CD4-positive, CD25-positive, alpha-beta regulatory T cell (primary cell): ENCODE data around the gene SEPTIN8. TPM values are rescaled to one million over a fixed set of nuclear protein-coding genes. Genes with fewer than 3 reads are reported as not detected.

ENCODE experiments used
- ATAC-seq, 2 donors: fragments of 150-1000 bp; cut with Tn5 transposase; one replicate each; pipeline ENCODE4 v1.10.0; 2021; ENCODE audit warnings: low read depth in 2 of 2, moderate number of reproducible peaks in 2 of 2, moderate library complexity in 1 of 2
- DNase-seq, 3 donors: peaks; one replicate each; pipeline versions ENCODE4 v3.0.0 to v3.0.0-alpha.2; 2012 to 2022; ENCODE audit warnings: mixed read lengths in 1 of 3
- H3K27ac ChIP-seq: one replicate; pipeline ENCODE4 v1.7.0; 2013; ENCODE audit warnings: mild to moderate bottlenecking, low read length; ENCODE audit not compliant: insufficient read depth, poor library complexity, severe bottlenecking
- H3K27me3 ChIP-seq: one replicate; pipeline ENCODE4 v1.7.0; 2013; ENCODE audit warnings: low read length; ENCODE audit not compliant: control insufficient read depth, insufficient read depth
- H3K36me3 ChIP-seq: one replicate; pipeline ENCODE4 v1.7.0; 2013; ENCODE audit warnings: mild to moderate bottlenecking, low read length, moderate library complexity; ENCODE audit not compliant: control insufficient read depth, insufficient read depth
- H3K4me1 ChIP-seq: 2 replicates; pipeline ENCODE4 v1.7.0; 2013; ENCODE audit warnings: mild to moderate bottlenecking, low read length; ENCODE audit not compliant: insufficient read depth, control insufficient read depth, poor library complexity, severe bottlenecking
- H3K4me3 ChIP-seq: one replicate; pipeline ENCODE4 v1.7.0; 2013; ENCODE audit warnings: low read depth, mild to moderate bottlenecking, low read length, moderate library complexity
- H3K9me3 ChIP-seq, 2 experiments: 1 replicate in 1 of 2; 2 replicates in 1 of 2; pipeline ENCODE4 v1.7.0; 2013; ENCODE audit warnings: low read length in 2 of 2, mild to moderate bottlenecking in 1 of 2, moderate library complexity in 1 of 2; ENCODE audit not compliant: control insufficient read depth in 2 of 2
- H3K27ac Mint-ChIP-seq, 3 donors: one replicate each; pipeline ENCODE4 v1.8.0; 2020 to 2022; ENCODE audit warnings: mild to moderate bottlenecking in 3 of 3, mixed read lengths in 3 of 3, moderate library complexity in 2 of 3
- H3K27me3 Mint-ChIP-seq: one replicate; pipeline ENCODE4 v1.8.0; 2022; ENCODE audit warnings: mild to moderate bottlenecking, mixed read lengths
- H3K36me3 Mint-ChIP-seq: one replicate; pipeline ENCODE4 v1.8.0; 2020; ENCODE audit warnings: mixed read lengths
- H3K4me1 Mint-ChIP-seq, 4 donors: one replicate each; pipeline ENCODE4 v1.8.0; 2020 to 2022; ENCODE audit warnings: mixed read lengths in 4 of 4, mild to moderate bottlenecking in 1 of 4
- H3K4me3 Mint-ChIP-seq, 4 donors: one replicate each; pipeline ENCODE4 v1.8.0; 2020 to 2022; ENCODE audit warnings: mild to moderate bottlenecking in 4 of 4, mixed read lengths in 4 of 4, moderate library complexity in 3 of 4
- H3K9me3 Mint-ChIP-seq, 7 donors: one replicate each; pipeline ENCODE4 v1.8.0; 2020 to 2022; ENCODE audit warnings: mixed read lengths in 7 of 7, mild to moderate bottlenecking in 3 of 7, moderate library complexity in 2 of 7
- polyA plus RNA-seq, 4 donors: library from polyadenylated mRNA; unstranded; fragments of 300-500 nt; fragmentation: Illumina TruSeq; gene quantifications; one replicate each; pipeline ENCODE4 v1.2.3, GENCODE V29; 2021
- total RNA-seq: library from RNA; stranded (reverse); gene quantifications from one replicate; pipeline ENCODE4 v1.2.3, GENCODE V29; 2022

Gene SEPTIN8
- total and polyA plus RNA-seq, 5 donors from 2014 or later = 0.46 to 12.4 (median 1.2) TPM

DNA sequence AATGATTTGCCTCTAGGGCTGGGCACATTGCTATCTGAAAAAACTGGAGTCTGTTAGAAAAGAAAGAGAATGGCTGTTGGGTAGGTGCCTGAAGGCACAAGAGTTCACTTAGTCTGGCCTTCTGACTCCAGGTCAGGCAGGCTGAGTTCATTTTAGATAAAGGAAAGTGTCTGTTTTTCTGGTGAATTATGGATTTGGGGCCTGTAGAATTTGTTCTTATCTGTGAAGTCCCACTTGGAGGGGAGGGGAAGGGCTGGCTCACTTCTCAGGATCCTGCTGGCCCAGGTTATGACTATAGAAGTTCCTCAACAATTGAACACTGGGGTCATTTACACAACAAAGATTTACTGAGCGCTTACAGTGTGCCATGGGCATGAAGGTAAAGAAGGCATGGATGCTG, 11.5 kb upstream of the SEPTIN8 start:
- DNase-seq (no peak), ATAC-seq (no peak)
- Histone ChIP-seq H3K27me3 (peaks cover 13% of the 10 kb centered on the region), H3K4me3 (no peak overlapping the region), H3K9me3 (no peaks in the 10 kb centered on the region), H3K4me1 (no peaks in the 10 kb centered on the region), H3K27ac (no peak overlapping the region), H3K36me3 (no peaks in the 10 kb centered on the region)
- Mint-ChIP-seq H3K4me3 (no peak overlapping the region), H3K36me3 (no peaks in the 10 kb centered on the region), H3K27ac (no peak overlapping the region), H3K4me1 (peaks cover 0 to 3% (median 0%) of the 10 kb centered on the region in 4 donors), H3K9me3 (no peaks in the 10 kb centered on the region), H3K27me3 (peaks cover 57% of the 10 kb centered on the region)

DNA sequence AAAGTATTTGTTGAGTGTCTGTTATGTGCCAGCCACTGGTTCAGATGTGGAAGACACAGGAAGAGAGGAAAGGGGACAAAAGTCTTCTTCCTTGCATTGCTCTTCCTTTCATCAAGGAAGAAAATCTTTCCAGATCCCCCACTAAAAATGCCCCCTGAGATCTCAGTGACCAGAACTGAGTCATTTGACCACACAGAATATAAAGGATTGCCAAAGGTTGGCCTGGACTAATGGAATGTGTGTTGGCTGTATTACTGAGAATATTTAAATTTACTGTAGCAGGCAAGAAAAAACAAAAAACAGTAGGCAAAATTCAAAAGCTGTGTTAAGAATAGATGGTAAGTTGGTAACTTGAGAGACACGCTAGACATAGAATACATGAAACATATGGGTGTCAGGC, 10.0 kb upstream of the SEPTIN8 start:
- Histone ChIP-seq H3K4me3 (no peak overlapping the region), H3K27me3 (peaks cover 16% of the 10 kb centered on the region), H3K4me1 (no peaks in the 10 kb centered on the region), H3K36me3 (no peaks in the 10 kb centered on the region), H3K9me3 (no peaks in the 10 kb centered on the region), H3K27ac (no peak overlapping the region)
- no peak overlapping the region for H3K4me3 Mint-ChIP-seq
- ATAC-seq (no peak), DNase-seq (no peak)
- no peak overlapping the region for H3K27ac Mint-ChIP-seq
- H3K9me3 Mint-ChIP-seq = no peaks in the 10 kb centered on the region
- H3K27me3 Mint-ChIP-seq = peaks cover 57% of the 10 kb centered on the region
- no peaks in the 10 kb centered on the region for H3K36me3 Mint-ChIP-seq
- peaks cover 0 to 3% (median 0%) of the 10 kb centered on the region in 4 donors for H3K4me1 Mint-ChIP-seq

DNA sequence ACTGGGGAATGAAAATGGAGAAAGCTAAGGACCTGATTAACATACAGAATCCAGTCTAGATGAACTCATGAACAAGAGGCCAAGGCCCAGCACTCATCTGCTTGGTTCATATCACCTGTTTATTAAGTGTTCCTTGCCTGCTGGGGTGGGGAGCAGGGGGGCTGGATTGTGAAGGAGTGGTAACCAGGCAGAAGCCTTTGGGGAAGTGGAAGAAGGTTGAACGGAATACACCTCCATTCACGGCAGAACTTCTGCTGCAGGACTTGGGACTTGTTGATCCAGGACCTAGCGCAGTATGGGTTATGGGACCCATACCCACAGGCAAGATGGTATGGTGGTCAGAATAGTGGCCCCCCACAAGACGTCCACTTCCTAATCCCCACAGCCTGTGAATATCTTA, 8.8 kb upstream of the SEPTIN8 start:
- peaks cover 19% of the 10 kb centered on the region for H3K27me3 ChIP-seq
- Mint-ChIP-seq H3K9me3 (peaks cover 0 to under 1% (median 0%) of the 10 kb centered on the region in 7 donors), H3K4me3 (no peak overlapping the region), H3K4me1 (peaks cover under 1 to 10% (median 4%) of the 10 kb centered on the region in 4 donors), H3K27me3 (peaks cover 64% of the 10 kb centered on the region), H3K36me3 (no peaks in the 10 kb centered on the region), H3K27ac (no peak overlapping the region)
- no peak overlapping the region for H3K27ac ChIP-seq
- no peak overlapping the region for H3K4me3 ChIP-seq
- ATAC-seq (no peak), DNase-seq (no peak)
- no peaks in the 10 kb centered on the region for H3K36me3 ChIP-seq
- H3K4me1 ChIP-seq = no peaks in the 10 kb centered on the region
- no peaks in the 10 kb centered on the region for H3K9me3 ChIP-seq

DNA sequence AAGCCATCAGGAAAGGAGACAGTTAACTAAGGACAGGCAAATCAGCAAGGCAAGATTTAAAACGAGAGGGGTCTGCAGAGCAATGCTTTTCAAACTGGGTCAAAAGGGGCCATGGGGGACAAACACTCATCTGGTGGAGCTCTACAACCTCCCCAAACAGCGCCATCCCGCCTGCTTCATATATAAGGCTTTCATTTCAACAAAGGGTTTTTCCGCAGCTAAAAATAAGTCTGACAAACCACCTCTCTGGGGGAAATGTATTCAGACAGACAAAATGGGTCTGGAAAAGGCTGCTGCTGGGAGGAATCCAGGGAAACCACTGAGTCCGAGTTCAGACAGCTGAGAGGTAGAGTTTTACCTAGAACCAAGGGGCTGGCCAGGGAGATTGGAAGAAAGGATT, 8.3 kb upstream of the SEPTIN8 start:
- no peaks in the 10 kb centered on the region for H3K36me3 Mint-ChIP-seq
- ATAC-seq = no peak

DNA sequence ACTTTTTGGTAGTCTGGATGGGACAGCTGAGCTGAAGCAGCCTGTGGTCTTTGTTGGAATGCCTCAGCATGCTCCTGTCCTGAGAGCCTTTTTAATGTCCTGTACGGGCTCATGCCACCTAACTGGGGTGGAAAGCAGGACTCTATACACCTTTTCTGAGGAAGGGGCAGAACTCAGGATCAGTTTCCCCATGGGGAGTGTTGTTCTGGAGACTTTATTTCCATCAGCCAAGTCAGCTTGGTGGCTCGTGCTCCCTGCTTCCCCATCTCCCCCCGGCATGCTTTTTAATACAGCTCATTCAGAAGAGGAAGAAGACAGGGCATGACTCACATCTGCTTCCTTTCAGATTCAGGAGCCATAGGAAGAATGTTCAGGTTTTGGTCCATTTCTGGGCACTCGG, 5.1 kb upstream of the SEPTIN8 start:
- H3K27me3 Mint-ChIP-seq = peaks cover 72% of the 10 kb centered on the region
- Histone ChIP-seq H3K4me3 (no peak overlapping the region), H3K27ac (no peak overlapping the region), H3K4me1 (peaks cover 10% of the 10 kb centered on the region), H3K9me3 (no peaks in the 10 kb centered on the region), H3K36me3 (no peaks in the 10 kb centered on the region), H3K27me3 (peaks cover 36% of the 10 kb centered on the region)
- peaks cover 7 to 20% (median 13%) of the 10 kb centered on the region in 4 donors for H3K4me1 Mint-ChIP-seq
- ATAC-seq (no peak), DNase-seq (no peak)
- H3K9me3 Mint-ChIP-seq = peaks cover 0 to 5% (median 0%) of the 10 kb centered on the region in 7 donors
- peak overlapping the region in 1 of 3 donors; percentile 40 for H3K27ac Mint-ChIP-seq
- no peak overlapping the region for H3K4me3 Mint-ChIP-seq
- H3K36me3 Mint-ChIP-seq = no peaks in the 10 kb centered on the region

More for the DNA sequence above, 8.3 kb upstream of the SEPTIN8 start:
- Mint-ChIP-seq H3K27me3 (peaks cover 65% of the 10 kb centered on the region), H3K9me3 (peaks cover 0 to 1% (median 0%) of the 10 kb centered on the region in 7 donors), H3K4me1 (peaks cover 2 to 11% (median 7%) of the 10 kb centered on the region in 4 donors), H3K4me3 (no peak overlapping the region), H3K27ac (no peak overlapping the region)
- DNase-seq = no peak
- no peaks in the 10 kb centered on the region for H3K4me1 ChIP-seq
- H3K36me3 ChIP-seq = no peaks in the 10 kb centered on the region
- H3K9me3 ChIP-seq = no peaks in the 10 kb centered on the region
- H3K27me3 ChIP-seq = peaks cover 23% of the 10 kb centered on the region
- H3K27ac ChIP-seq = no peak overlapping the region
- no peak overlapping the region for H3K4me3 ChIP-seq

GRCh38 chr5:132781029-132781428, 4.0 kb upstream of the SEPTIN8 start:
- Mint-ChIP-seq H3K27me3 (peaks cover 69% of the 10 kb centered on the region), H3K4me1 (peaks cover 7 to 23% (median 14%) of the 10 kb centered on the region in 4 donors), H3K27ac (no peak overlapping the region), H3K36me3 (no peaks in the 10 kb centered on the region), H3K4me3 (peak overlapping the region in 1 of 4 donors; percentile 75), H3K9me3 (peaks cover 0 to 5% (median 0%) of the 10 kb centered on the region in 7 donors)
- Histone ChIP-seq H3K9me3 (no peaks in the 10 kb centered on the region), H3K27ac (no peak overlapping the region), H3K4me3 (no peak overlapping the region), H3K36me3 (no peaks in the 10 kb centered on the region), H3K27me3 (peaks cover 36% of the 10 kb centered on the region), H3K4me1 (peaks cover 17% of the 10 kb centered on the region)
- DNase-seq (no peak), ATAC-seq (no peak)

DNA sequence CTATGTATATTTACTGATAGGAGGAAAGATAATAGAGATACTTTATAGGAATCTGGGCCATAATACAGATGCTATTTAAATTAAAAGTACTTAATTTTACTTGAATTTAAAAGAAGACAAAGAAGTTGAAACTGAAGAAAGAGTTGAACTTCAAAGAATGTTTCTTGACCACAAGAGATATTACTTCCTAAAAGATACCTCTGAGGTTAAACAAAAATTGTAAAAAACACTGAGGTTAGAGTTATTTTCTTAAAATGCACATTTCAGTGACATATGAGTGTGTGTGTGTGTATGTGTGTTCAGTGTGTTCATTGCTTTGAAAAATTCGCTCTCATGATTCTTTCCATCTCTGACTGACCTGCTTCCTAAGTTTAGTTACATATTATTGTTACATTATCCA, 3.5 kb upstream of the SEPTIN8 start:
- H3K27me3 Mint-ChIP-seq = peaks cover 68% of the 10 kb centered on the region
- peaks cover 0 to 5% (median 0%) of the 10 kb centered on the region in 7 donors for H3K9me3 Mint-ChIP-seq
- Histone ChIP-seq H3K4me1 (peaks cover 18% of the 10 kb centered on the region), H3K27me3 (peaks cover 36% of the 10 kb centered on the region), H3K9me3 (no peaks in the 10 kb centered on the region), H3K36me3 (no peaks in the 10 kb centered on the region), H3K4me3 (no peak overlapping the region), H3K27ac (no peak overlapping the region)
- no peak for DNase-seq
- no peaks in the 10 kb centered on the region for H3K36me3 Mint-ChIP-seq
- H3K4me1 Mint-ChIP-seq = peaks cover 10 to 25% (median 17%) of the 10 kb centered on the region in 4 donors
- no peak for ATAC-seq
- peak overlapping the region in 1 of 4 donors; percentile 75 for H3K4me3 Mint-ChIP-seq
- no peak overlapping the region for H3K27ac Mint-ChIP-seq

DNA sequence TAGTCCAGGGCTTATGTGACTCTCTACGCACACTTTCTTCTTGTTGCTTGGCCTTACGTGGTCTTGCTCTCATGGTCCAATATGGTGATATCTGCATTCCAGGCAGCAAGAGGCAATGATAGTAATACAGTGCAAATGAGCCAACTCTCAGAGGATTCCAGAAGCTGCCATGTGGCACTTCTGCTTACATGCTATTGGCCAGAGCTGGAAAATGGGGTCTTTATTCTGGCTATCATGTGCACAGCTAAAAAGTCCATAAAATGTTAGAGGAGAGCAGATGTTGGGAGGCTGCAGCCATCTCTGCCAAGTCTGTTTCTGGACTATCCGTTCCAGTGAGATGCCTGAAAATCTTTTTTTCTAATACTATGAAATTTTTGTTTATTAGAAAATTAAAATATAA, 2.9 kb upstream of the SEPTIN8 start:
- no peak overlapping the region for H3K27ac Mint-ChIP-seq
- Histone ChIP-seq H3K36me3 (no peaks in the 10 kb centered on the region), H3K27me3 (peaks cover 31% of the 10 kb centered on the region), H3K4me1 (peaks cover 18% of the 10 kb centered on the region), H3K4me3 (no peak overlapping the region), H3K27ac (no peak overlapping the region), H3K9me3 (no peaks in the 10 kb centered on the region)
- peaks cover 61% of the 10 kb centered on the region for H3K27me3 Mint-ChIP-seq
- peaks cover 12 to 29% (median 17%) of the 10 kb centered on the region in 4 donors for H3K4me1 Mint-ChIP-seq
- H3K36me3 Mint-ChIP-seq = no peaks in the 10 kb centered on the region
- peaks cover 0 to 5% (median 0%) of the 10 kb centered on the region in 7 donors for H3K9me3 Mint-ChIP-seq
- peak overlapping the region in 1 of 4 donors; percentile 35 for H3K4me3 Mint-ChIP-seq
- ATAC-seq = no peak
- DNase-seq = no peak
